H9 (cell line): ENCODE data around the gene MSRB2. TPM values are rescaled to one million over a fixed set of nuclear protein-coding genes. Genes with fewer than 3 reads are reported as not detected.
A peak's percentile ranks its signal among the peaks of the same experiment; 100 is the strongest.

Source experiments
- DNase-seq: peaks from one replicate; pipeline ENCODE4 v3.0.0-alpha.2; 2017
- H2AFZ ChIP-seq: one replicate; pipeline ENCODE4 v1.6.1; 2013; ENCODE audit warnings: mild to moderate bottlenecking, low read length, control low read depth, moderate library complexity
- H2AK5ac ChIP-seq: 2 replicates; pipeline ENCODE4 v1.6.1; 2013; ENCODE audit warnings: low read length, control low read depth, mixed read lengths; ENCODE audit not compliant: insufficient read length
- H2BK120ac ChIP-seq: one replicate; pipeline ENCODE4 v1.6.1; 2013; ENCODE audit warnings: low read depth, mild to moderate bottlenecking, low read length, control low read depth, inconsistent platforms; ENCODE audit not compliant: poor library complexity, severe bottlenecking
- H2BK12ac ChIP-seq: 2 replicates; pipeline ENCODE4 v1.6.1; 2013; ENCODE audit warnings: low read length, control low read depth, mixed read lengths, low read depth; ENCODE audit not compliant: insufficient read length
- H2BK15ac ChIP-seq: 2 replicates; pipeline ENCODE4 v1.6.1; 2013; ENCODE audit warnings: low read depth, low read length, control low read depth
- H2BK20ac ChIP-seq: one replicate; pipeline ENCODE4 v1.6.1; 2013; ENCODE audit warnings: low read depth, mild to moderate bottlenecking, low read length, control low read depth, inconsistent platforms; ENCODE audit not compliant: poor library complexity, severe bottlenecking
- H2BK5ac ChIP-seq: 2 replicates; pipeline ENCODE4 v1.6.1; 2013; ENCODE audit warnings: low read length, control low read depth, mixed read lengths; ENCODE audit not compliant: insufficient read length
- H3K14ac ChIP-seq: 2 replicates; pipeline ENCODE4 v1.6.1; 2013; ENCODE audit warnings: low read length, control low read depth; ENCODE audit not compliant: insufficient read depth
- H3K18ac ChIP-seq: 2 replicates; pipeline ENCODE4 v1.6.1; 2013; ENCODE audit warnings: low read depth, mild to moderate bottlenecking, mixed read lengths, low read length, control low read depth; ENCODE audit not compliant: insufficient read length
- H3K23ac ChIP-seq: 2 replicates; pipeline ENCODE4 v1.6.1; 2013; ENCODE audit warnings: low read length, control low read depth, mixed read lengths, low read depth; ENCODE audit not compliant: insufficient read length
- H3K23me2 ChIP-seq: 2 replicates; pipeline ENCODE4 v1.6.1; 2013; ENCODE audit warnings: low read depth, mild to moderate bottlenecking, mixed read lengths, low read length, control low read depth; ENCODE audit not compliant: insufficient read length, poor library complexity, severe bottlenecking
- H3K27ac ChIP-seq: 2 replicates; pipeline ENCODE4 v1.5.1; 2013; ENCODE audit warnings: low read length, control low read depth, mixed read lengths, low read depth; ENCODE audit not compliant: insufficient read length
- H3K27me3 ChIP-seq: 2 replicates; pipeline ENCODE4 v1.6.1; 2013; ENCODE audit warnings: low read length, control low read depth, inconsistent platforms; ENCODE audit not compliant: insufficient read depth
- H3K4ac ChIP-seq: 2 replicates; pipeline ENCODE4 v1.6.1; 2013; ENCODE audit warnings: low read depth, mild to moderate bottlenecking, control low read depth, inconsistent platforms, low read length, moderate library complexity
- H3K4me1 ChIP-seq: 2 replicates; pipeline ENCODE4 v1.6.1; 2013; ENCODE audit warnings: low read length, control low read depth, inconsistent platforms; ENCODE audit not compliant: insufficient read depth
- H3K4me2 ChIP-seq: 2 replicates; pipeline ENCODE4 v1.6.1; 2013; ENCODE audit warnings: low read length, control low read depth, mixed read lengths; ENCODE audit not compliant: insufficient read length, insufficient read depth
- H3K56ac ChIP-seq: 2 replicates; pipeline ENCODE4 v1.6.1; 2013; ENCODE audit warnings: low read depth, mild to moderate bottlenecking, mixed read lengths, low read length, control low read depth; ENCODE audit not compliant: insufficient read length
- H3K79me1 ChIP-seq: 2 replicates; pipeline ENCODE4 v1.6.1; 2013; ENCODE audit warnings: low read depth, mild to moderate bottlenecking, moderate library complexity, low read length, control low read depth, inconsistent platforms; ENCODE audit not compliant: insufficient read depth, poor library complexity, severe bottlenecking
- H3K79me2 ChIP-seq: 2 replicates; pipeline ENCODE4 v1.6.1; 2013; ENCODE audit warnings: low read length, control low read depth, inconsistent platforms; ENCODE audit not compliant: insufficient read depth
- H3K9ac ChIP-seq: 2 replicates; pipeline ENCODE4 v1.6.1; 2013; ENCODE audit warnings: low read length, control low read depth, mixed read lengths; ENCODE audit not compliant: insufficient read length; ENCODE audit errors: extremely low read depth
- H3K9me3 ChIP-seq: one replicate; pipeline ENCODE4 v1.6.1; 2013; ENCODE audit warnings: low read depth, low read length, inconsistent platforms; ENCODE audit not compliant: control insufficient read depth
- H3T11ph ChIP-seq: one replicate; pipeline ENCODE4 v1.6.1; 2013; ENCODE audit warnings: mild to moderate bottlenecking, low read length, control low read depth, inconsistent platforms
- H4K20me1 ChIP-seq: one replicate; pipeline ENCODE4 v1.6.1; 2013; ENCODE audit not compliant: control insufficient read depth, insufficient read length, insufficient read depth
- H4K5ac ChIP-seq: 2 replicates; pipeline ENCODE4 v1.6.1; 2013; ENCODE audit warnings: low read depth, mild to moderate bottlenecking, mixed read lengths, low read length, control low read depth; ENCODE audit not compliant: insufficient read length
- H4K8ac ChIP-seq: replicated peaks from 2 replicates; pipeline ENCODE4 v1.6.1; 2013; ENCODE audit warnings: low read length, control low read depth, mixed read lengths, low read depth; ENCODE audit not compliant: insufficient read length
- H4K91ac ChIP-seq: 2 replicates; pipeline ENCODE4 v1.6.1; 2013; ENCODE audit warnings: low read depth, mild to moderate bottlenecking, moderate library complexity, mixed read lengths, low read length, control low read depth; ENCODE audit not compliant: insufficient read length
- H3K27ac Mint-ChIP-seq, 3 experiments: 2 replicates in 2 of 3; 3 replicates in 1 of 3; pipeline ENCODE4 v1.8.0; 2020 to 2021; ENCODE audit warnings: mixed read lengths in 3 of 3, mild to moderate bottlenecking in 1 of 3, moderate library complexity in 1 of 3
- H3K27me3 Mint-ChIP-seq: 2 replicates; pipeline ENCODE4 v1.8.0; 2021; ENCODE audit warnings: low read depth, mild to moderate bottlenecking, moderate library complexity, mixed read lengths
- H3K36me3 Mint-ChIP-seq, 3 experiments: 2 replicates in 2 of 3; 3 replicates in 1 of 3; pipeline ENCODE4 v1.8.0; 2020 to 2021; ENCODE audit warnings: low read depth in 3 of 3, mixed read lengths in 3 of 3; ENCODE audit not compliant: insufficient read depth in 1 of 3
- H3K4me1 Mint-ChIP-seq, 2 experiments: 2 replicates each; pipeline ENCODE4 v1.8.0; 2020; ENCODE audit warnings: mixed read lengths in 2 of 2
- H3K4me3 Mint-ChIP-seq, 2 experiments: 2 replicates in 1 of 2; 3 replicates in 1 of 2; pipeline ENCODE4 v1.8.0; 2020 to 2021; ENCODE audit warnings: mild to moderate bottlenecking in 2 of 2, mixed read lengths in 2 of 2, moderate library complexity in 1 of 2
- H3K9me3 Mint-ChIP-seq, 2 experiments: 2 replicates in 1 of 2; 3 replicates in 1 of 2; pipeline ENCODE4 v1.8.0; 2020; ENCODE audit warnings: mild to moderate bottlenecking in 2 of 2, mixed read lengths in 2 of 2, moderate library complexity in 1 of 2
- CTCF ChIP-seq: fragments of 200-600 bp; sonication (generic); conservative IDR thresholded peaks from 3 replicates; pipeline ENCODE4 v1.8.0; 2021; ENCODE audit warnings: antibody characterized with exemption, mild to moderate bottlenecking
- WGBS: extraction: QIAGEN DNeasy Blood & Tissue Kit; methylation state at CpG from one replicate; pipeline ENCODE4 v1.1.7; 2013; ENCODE audit warnings: missing lambda C conversion rate, low lambda C conversion rate, mixed read lengths; ENCODE audit not compliant: insufficient read length; ENCODE audit errors: extremely low coverage; 5-methylcytosine and 5-hydroxymethylcytosine counted together
- long read RNA-seq: library from polyadenylated mRNA; unstranded; transcript quantifications from one replicate; pipeline ENCODE4 v2.0.0, GENCODE V29; 2020
- total RNA-seq: library from RNA; stranded (reverse); gene quantifications from 2 replicates; pipeline ENCODE4 v1.2.1, GENCODE V29; 2021

Gene MSRB2
- 17.1 and 18.0 TPM in 2 replicates for total RNA-seq
- long read RNA-seq, partial matches to known transcripts, result 0 of 1 reads
- long read RNA-seq, other reads (novel, unspliced or antisense), result 1 of 1 reads

- peaks cover 12% of the 10 kb centered on the region for H3K4me1 ChIP-seq
- H3K23me2 ChIP-seq, result peaks cover 3% of the 10 kb centered on the region
- H3K4ac ChIP-seq, result no peak within 1 kb of the TSS
- H3K27ac ChIP-seq, result no peak within 1 kb of the TSS
- peak within 1 kb of the TSS; percentile 94; the same call in 1 of the 2 replicates for H3K14ac ChIP-seq
- WGBS, result no CpG with 5 or more reads among the region's 50 CpGs
- no peak within 1 kb of the TSS for H3K18ac ChIP-seq
- H3K27me3 ChIP-seq, result no peaks in the 10 kb centered on the region
- H3K23ac ChIP-seq, result no peak within 1 kb of the TSS
- H3K9ac ChIP-seq, result peak within 1 kb of the TSS; percentile 39
- Mint-ChIP-seq H3K27me3 (no peaks in the 10 kb centered on the region), H3K9me3 (peaks cover 14 to 16% of the 10 kb centered on the region in 2 experiments), H3K27ac (peak within 1 kb of the TSS; percentile 28 to 96 (median 93); a peak in 5 of 7 replicates), H3K4me1 (peaks cover 24 to 33% of the 10 kb centered on the region in 2 experiments), H3K36me3 (peaks cover 0 to 13% (median 10%) of the 10 kb centered on the region in 3 experiments; a peak in 5 of 7 replicates), H3K4me3 (peak within 1 kb of the TSS; percentile 83 to 91)
- peak within 1 kb of the TSS; percentile 76 for H3K4me2 ChIP-seq
- no peaks in the 10 kb centered on the region for H3K9me3 ChIP-seq
- TF ChIP-seq CTCF, result no peak; the same call in 1 of the 3 replicates
- H2BK15ac ChIP-seq, result no peak within 1 kb of the TSS
- H2AFZ ChIP-seq, result no peak within 1 kb of the TSS
- H2BK120ac ChIP-seq, result no peak within 1 kb of the TSS
- no peak within 1 kb of the TSS for H4K91ac ChIP-seq
- H3K79me2 ChIP-seq, result no peaks in the 10 kb centered on the region
- no peaks in the 10 kb centered on the region for H3K79me1 ChIP-seq
- no peaks in the 10 kb centered on the region for H4K20me1 ChIP-seq
- H4K5ac ChIP-seq, result no peak within 1 kb of the TSS
- H3K56ac ChIP-seq, result no peak within 1 kb of the TSS
- H2AK5ac ChIP-seq, result no peak within 1 kb of the TSS
- H3T11ph ChIP-seq, result no peak within 1 kb of the TSS
- H2BK20ac ChIP-seq, result no peak within 1 kb of the TSS
- no peak within 1 kb of the TSS for H4K8ac ChIP-seq
- H2BK12ac ChIP-seq, result no peak within 1 kb of the TSS
- DNase-seq, result peak; percentile 96
- H2BK5ac ChIP-seq, result peak within 1 kb of the TSS; percentile 46
Observed at GRCh38 chr10:23095404-23095965, at the start of gene MSRB2. Gene MSRB2 (plus strand): TSS chr10:23095579. CDS start chr10:23095609, 30 bp downstream.
